GM18499 (cell line): ENCODE results near the gene INSC.

Experiments
- ATAC-seq: cut with Tn5 transposase; IDR thresholded peaks from one replicate; pipeline ENCODE4 v1.9.1; 2021; ENCODE audit warnings: moderate number of reproducible peaks; ENCODE audit not compliant: insufficient read depth, unreplicated experiment

INSC gene

GRCh38 chr11:15276621-15277020, 161.9 kb downstream of the INSC start:
- no peak for ATAC-seq

DNA sequence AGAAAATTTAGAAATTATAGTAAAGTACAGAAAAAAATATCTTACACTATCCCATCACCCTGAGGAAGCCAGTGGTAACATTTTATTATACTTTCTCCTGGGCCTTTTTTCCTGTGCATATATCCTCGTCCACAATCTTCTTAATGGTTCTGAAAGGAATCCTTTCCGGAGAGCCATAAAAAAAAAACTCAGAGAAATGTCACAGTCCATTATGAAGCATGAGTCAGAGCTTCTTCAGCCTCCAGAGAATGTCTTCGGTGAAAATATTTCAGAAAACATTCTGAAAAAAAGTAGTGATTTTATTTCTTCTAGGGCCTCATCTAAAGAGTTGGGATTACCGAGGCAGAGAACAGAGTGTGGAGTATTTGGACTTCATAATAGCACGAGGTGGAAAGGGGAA, 163.4 kb downstream of the INSC start:
- ATAC-seq, result no peak

GRCh38 chr11:15280393-15280792, 165.7 kb downstream of the INSC start:
- ATAC-seq, result no peak

GRCh38 chr11:15282754-15283153, 168.0 kb downstream of the INSC start:
- ATAC-seq, result no peak

- ATAC-seq, result no peak
Measured at GRCh38 chr11:15286465-15286864, 171.7 kb downstream of the INSC start.

DNA sequence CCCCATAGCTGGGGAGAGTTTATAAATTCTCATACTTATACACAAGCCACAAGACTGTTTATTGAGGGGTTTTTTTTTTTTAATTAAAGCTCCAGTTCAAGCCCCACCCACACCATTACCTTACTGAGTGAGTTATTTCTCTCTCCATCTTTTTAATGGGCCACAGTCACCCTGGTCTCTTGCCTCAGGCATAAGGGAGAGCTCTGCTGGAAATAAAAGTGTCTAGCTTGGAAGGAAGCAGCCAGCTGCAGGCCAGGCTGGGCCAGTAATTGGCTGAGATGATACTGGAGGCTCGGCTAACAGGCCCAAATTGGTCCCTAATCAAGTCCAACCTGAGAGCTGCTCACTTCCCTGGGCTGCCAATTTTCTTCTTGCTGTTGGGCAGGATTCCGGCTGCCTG, 174.1 kb downstream of the INSC start:
- no peak for ATAC-seq

- ATAC-seq, result no peak
Measured at GRCh38 chr11:15289723-15290122, 175.0 kb downstream of the INSC start.

- no peak for ATAC-seq
Measured at GRCh38 chr11:15291885-15292284, 177.2 kb downstream of the INSC start.

DNA sequence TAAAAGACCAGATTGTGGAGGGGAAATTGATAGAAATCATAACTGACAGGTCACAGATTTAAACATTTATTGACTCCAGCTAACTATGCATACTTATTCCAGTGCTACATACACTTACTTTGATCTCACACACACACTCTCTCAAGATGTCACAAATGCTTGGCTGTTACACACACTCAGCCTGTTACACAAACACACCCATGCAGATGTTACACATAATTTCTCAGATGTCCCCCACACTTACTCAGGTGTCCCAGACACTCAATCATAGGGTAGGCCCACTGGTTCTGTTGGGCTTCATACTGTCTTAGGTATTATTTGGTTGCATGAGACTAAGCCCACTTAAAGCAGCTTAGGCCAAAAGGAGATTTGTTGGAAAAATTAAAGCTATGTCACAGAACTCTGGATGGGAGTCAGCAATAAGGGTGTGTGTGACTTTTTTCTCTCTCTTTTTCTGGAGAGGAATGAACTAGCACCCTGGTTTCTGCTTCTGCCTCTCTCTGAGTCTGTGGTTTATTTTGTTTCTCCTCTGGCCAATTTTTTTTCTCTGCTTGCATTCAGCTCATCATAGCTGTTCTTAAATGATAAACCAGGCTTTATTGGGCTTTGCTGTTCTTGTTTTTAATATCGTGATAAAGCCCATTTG, 179.4 kb downstream of the INSC start:
- no peak for ATAC-seq

GRCh38 chr11:15295695-15296094, 181.0 kb downstream of the INSC start:
- ATAC-seq, result no peak
